Measurements from ENCODE around the gene RAB12.

RAB12 gene

DNA sequence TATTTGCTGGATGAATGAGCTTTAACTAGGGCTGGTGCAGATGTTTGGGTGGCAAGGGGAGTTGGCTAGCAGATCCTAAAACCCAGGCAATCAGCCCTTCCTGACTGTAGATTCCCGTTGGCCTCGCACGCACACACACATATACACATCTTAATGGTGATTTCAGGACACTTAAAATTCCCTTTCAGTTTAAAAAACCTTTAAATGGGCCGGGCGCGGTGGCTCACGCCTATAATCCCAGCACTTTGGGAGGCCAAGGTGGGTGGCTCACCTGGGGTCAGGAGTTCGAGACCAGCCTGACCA is 76.6 kb downstream of the RAB12 start:
- DNase-seq: no peak

DNA sequence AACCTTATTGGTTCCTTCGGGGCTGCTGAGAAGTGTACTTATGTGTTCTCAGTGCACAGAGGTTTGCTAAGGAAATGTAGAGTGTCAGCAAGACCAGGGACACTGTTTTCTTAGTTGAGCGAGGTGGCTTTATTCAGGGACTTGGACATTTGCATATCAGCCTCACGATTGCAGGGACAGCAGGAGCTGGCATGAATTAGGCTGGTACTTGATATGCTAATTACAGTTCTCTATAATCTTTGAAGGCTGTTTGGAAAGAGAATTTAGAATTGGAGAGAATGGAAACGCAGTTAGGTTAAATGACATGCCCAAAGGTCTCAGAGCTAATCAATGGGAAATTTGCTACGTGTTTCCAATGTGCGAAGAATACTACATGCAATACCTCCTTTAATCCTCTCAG is 77.4 kb downstream of the RAB12 start:
- no peak for DNase-seq

DNA sequence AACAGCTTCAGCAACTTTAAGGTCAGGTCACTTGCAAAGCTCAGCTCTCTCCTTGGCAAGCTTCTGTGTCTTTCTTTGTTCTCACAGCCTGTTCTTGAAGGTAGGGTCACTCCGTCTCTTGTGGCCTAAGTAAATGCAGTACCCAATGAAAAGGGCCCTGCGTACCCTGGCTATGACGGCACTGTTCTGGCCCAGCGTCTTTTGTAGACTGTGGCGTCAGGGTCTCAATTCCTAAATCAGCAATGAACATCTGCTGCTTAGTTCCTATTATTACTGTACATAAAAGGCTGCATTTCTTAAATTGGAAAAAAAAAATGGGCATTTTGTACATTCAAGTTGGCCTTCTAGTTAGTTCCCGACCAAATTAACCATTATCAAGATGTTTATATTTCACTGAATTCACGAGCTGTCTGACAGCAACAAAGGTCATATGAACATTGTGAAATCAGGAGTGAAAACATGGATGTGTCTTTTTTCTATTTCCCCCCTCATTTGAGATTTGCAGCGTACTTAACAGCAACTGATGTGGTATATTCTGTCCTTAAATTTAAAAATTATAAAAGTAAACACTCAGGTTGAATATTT is 79.1 kb downstream of the RAB12 start:
- DNase-seq: no peak

DNA sequence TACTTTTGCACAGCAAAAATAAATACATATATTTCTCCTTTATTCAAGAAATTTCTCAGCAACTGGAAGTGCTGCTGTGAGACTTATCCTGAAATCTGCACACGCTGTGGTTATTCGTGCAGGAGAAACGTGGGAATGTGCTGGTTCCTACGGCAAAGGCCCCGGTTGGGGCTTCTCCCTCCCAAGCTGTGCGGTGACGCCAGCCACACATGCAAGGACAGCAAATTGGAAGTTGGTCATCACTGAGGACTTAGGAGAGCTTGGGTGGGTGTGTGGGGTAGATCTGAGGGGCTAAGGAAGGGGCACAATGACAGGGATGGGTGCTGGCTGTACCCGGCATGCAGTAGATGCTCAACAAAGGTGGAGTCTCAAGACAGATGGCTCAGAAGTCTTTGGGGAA is 79.6 kb downstream of the RAB12 start:
- DNase-seq: no peak

Data from NCI-H1105 treated with DMSO at 0.1 percent for 48 hours (cell line).